ENCODE data around the gene THSD8. TPM values are rescaled to one million over a fixed set of nuclear protein-coding genes. Genes with fewer than 3 reads are reported as not detected.

Gene THSD8
- 13.0 and 24.6 TPM in 2 replicates for total RNA-seq

DNA sequence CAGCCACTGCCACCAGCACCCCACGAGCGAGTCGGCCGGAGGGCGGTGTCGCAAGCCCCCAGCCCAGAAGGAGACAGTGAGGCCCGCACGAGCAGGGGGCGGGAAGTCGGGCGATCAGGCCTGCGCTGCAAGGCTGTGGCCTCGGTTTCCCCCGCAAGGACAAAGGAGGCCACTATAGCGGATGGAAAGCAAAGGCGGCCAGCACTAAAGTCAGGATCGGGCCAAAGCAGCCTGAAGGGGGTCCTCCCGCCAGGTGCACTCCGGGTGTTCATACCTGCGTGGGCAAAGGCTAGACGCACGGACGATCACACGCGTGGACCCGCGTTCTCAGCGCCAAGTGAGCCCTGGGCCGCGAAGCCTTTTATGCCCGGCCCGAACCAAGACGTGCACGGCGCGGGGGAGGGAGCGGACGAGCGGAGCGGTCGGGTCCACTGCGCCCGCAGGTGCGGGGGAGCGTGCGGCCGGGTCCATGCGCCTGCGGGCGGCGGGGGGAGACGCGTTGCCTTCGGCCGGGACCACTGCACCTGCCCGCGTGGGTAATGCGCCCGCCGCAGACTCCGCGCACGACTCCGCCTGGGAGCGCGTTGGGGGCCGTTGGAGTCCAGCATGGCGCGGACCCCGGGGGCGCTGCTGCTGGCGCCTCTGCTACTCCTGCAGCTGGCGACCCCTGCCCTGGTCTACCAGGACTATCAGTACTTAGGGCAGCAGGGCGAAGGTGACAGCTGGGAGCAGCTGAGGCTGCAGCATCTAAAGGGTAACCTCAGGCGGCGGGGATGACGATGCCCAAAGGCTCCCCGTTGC, at the start of gene THSD8, which contains the start of gene PRDX2:
TSS of gene THSD8 (plus strand) at position 604 of the 801 bp plus-strand sequence. CDS start at position 607, 3 bp downstream.
TSS of gene PRDX2 (minus strand) at position 335 of the 801 bp plus-strand sequence. CDS start 539 bp downstream, outside the sequence.
- intact Hi-C loops (cut with micrococcal nuclease): loop anchor here (1.0 to 2.0 kb wide), 2 partner anchors 41 to 79 kb away; partner anchors contain the start of gene TNPO2

DNA sequence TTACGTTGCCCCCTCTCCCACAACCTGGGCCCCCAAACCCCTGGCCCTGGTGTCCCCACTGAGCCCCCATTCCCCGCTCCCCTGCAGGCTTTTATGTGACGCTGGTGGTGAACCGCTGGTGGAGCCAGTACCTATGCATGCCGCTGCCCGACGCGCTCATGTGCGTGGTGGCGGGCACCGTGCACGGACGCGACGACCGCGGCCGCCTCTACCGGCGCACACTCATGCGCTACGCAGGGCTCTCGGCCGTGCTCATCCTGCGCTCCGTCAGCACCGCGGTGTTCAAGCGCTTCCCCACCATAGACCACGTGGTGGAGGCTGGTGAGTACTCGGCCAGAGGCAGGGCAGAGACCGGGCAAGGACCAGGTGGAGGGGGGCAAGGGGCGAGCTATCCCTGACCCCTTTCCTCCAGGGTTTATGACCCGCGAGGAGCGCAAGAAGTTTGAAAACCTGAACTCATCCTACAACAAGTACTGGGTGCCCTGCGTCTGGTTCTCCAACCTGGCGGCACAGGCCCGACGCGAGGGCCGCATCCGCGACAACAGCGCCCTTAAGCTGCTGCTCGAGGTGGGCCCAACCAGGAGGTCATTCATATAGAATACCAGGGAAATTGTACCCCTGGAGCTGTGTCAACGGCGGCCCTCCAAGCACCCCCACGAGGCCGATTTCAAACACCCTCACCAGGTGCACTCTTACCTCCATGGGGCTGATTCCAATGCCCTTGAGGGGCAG, 47.2 kb upstream of the THSD8 start:
- intact Hi-C loops (cut with micrococcal nuclease): no loop called here

DNA sequence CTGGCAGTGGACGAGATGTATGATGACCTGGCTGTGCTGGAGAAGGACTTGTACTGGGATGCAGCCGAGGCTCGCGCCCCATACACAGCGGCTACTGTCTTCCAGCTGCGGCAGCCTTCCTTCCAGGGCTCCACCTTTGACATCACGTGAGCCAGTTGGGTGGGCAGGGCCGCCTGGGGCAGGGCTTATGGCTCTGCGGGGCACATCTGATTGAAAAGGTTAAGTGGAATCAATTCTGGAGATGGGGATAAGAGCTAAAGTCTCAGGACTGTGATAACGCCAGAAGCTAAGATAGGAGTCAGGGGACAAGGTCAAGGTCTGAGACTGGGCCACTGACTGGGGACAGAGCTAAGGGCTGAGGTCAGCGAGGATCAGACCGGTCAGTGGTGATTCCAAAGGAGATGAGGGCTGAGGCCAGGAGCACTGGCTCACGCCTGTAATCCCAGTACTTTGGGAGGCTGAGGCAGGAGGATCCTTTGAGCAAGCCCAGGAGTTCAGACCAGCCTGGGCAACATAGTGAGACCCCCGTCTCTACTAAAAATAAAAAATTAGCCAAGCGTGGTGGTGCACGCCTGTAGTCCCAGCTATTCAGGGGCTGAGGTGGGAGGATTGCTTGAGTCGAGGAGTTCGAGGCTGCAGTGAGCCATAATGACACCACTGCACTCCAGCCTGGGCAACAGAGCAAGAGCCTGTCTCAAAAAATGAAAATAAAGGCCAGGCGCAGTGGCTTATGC, 45.6 kb upstream of the THSD8 start:
- intact Hi-C loops (cut with micrococcal nuclease): no loop called here

DNA sequence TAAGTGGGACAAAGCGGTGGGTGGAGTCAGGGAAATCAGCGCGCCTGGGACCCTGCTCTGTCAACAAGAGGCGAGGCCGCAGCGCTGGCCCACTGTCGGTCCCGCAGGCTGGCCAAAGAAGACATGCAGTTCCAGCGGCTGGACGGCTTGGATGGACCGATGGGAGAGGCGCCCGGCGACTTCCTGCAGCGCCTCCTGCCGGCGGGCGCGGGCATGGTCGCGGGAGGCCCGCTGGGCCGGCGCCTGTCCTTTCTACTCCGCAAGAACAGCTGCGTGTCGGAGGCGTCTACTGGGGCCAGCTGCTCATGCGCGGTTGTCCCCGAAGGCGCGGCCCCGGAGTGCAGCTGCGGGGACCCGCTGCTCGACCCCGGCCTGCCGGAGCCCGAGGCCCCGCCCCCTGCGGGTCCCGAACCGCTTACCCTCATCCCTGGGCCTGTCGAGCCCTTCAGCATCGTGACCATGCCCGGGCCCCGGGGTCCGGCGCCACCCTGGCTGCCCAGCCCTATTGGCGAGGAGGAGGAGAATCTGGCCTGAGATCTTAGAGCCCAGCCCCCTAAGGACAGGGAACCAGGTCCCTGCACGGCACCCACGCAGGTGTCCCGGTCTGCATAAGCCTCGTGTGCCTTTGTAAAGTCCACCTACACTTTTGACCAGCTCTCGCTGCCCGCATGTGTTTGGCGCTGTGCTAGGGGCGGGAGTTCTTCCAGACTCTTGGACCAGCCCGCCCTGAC, 44.2 kb upstream of the THSD8 start:
- intact Hi-C loops (cut with micrococcal nuclease): loop anchor here (1.0 kb wide), 3 partner anchors 24 to 193 kb away; no protein-coding TSS in a partner anchor

DNA sequence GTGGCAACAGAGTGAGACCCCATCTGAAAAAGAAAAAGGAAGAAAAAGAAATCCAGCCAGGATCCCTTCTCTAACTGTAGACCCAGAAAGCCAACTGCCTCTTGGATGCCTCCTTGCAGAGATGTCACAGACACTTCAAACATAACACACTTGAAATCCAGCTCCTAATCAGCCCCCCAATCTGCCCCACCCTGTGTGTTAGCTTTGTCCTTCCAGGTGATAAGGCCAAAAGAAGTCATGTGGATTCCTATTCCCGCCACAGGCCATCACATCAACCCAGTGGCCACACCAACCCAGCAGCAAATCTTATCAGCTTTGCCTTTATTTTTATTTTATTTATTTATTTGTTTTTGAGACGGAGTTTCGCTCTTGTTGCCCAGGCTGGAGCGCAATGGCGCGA, 42.2 kb upstream of the THSD8 start:
- intact Hi-C loops (cut with micrococcal nuclease): loop anchor here (1.0 to 2.0 kb wide), 5 partner anchors 15 to 88 kb away; partner anchors contain the start of genes GET3, HOOK2 and PRDX2

DNA sequence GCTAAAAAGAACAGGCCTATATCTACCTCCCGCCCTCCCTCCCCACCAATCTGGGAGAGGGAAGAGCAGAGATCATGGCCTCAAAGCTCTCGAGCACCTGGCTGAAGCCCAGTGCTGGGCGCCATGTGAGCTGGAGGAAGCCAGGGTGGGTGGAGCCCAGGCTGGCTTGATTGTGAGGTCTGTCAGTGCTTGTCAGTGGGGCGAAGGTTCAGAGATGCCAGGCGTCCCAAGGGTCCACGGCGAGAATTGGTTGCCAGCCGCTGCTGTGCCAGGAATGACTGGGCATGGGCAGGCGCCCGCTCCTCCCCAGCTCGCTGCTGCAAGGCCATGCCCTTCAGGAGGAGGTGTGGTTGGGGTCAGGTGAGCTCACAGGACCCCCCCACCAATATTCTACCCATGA, 38.8 kb upstream of the THSD8 start:
- intact Hi-C loops (cut with micrococcal nuclease): no loop called here

DNA sequence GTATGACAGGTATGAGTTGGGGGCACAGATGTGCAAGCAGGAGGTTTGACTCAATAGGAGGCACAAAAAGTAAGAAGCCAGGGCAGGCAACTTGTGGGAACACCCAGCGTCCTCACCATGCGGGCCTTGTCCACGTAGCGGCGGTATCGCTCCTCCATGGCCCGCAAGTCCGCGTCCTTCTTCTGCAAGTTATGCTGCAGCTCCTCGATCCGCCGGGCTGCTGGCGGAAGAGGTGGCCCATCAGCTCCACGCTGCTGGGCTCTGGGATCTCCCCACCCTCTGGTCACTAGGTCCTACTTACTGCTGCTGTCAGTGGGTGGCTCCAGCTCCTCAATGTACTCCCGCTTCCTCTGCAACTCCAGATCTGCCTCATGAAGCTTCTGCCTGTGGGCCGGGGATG, 37.2 kb upstream of the THSD8 start:
- intact Hi-C loops (cut with micrococcal nuclease): no loop called here

DNA sequence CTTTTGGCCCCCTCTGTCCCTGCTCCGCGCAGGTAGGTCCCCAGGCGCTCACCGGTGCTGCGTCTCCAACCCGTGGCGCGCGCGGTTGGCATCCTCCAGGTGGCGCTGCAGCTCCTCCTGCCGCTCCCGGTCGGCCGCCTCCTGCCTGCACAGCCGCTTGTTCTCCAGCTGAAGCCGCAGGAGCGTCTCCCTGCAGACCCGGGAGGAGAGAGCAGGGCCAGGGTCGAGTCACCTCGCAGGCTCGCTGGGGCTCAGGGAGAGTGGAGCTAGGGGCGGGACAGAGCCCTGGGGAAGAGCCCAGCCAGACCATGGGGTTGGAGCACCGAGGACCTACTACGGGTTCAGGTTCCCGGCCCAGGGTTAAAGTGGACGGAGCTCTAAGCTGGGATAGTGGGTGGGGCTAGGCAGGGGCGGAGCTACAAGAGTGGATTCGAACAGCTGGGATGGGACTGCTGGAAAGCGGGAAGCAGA, 35.8 kb upstream of the THSD8 start:
- intact Hi-C loops (cut with micrococcal nuclease): loop anchor here (1.0 kb wide), 2 partner anchors 30 to 81 kb away; no protein-coding TSS in a partner anchor

DNA sequence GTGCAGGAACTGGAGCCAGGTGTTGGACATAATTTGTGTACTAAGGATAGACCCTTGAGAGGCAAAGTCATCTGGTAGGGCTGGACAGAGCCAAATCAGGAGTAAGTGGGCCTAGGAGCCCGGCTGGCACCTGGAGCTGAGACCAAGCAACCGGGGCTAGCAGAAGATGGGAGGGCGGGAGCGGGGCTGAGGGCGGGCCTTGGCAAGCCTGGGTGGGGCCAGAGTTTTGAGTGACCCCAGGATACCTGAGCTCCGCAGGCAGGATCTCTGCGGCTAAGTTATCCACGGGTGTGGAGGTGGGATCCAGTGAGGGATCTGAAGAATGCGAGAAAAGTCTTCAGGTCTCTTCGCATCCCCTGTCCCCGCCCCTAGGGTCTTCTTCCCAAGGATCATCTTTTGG, 34.7 kb upstream of the THSD8 start:
- intact Hi-C loops (cut with micrococcal nuclease): no loop called here

DNA sequence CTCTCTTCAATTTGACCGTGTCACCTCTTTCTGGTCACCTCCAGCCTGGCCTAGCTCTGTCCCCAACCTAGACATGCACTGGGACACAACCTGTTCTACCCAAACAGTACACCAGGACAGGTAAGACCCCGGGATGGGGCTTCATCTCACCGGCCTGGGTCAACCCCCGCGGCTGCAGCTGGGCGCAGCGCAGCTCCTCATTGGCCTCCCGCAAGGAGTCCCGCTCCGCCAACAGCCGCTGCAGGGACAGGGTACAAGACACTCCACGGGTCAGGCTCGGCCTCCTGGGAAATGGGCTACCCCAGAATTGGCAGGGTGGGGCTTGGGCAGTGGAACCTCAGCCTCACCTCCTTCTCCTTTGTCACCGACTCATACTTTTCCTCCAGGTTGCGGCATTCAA, 34.2 kb upstream of the THSD8 start:
- intact Hi-C loops (cut with micrococcal nuclease): no loop called here

DNA sequence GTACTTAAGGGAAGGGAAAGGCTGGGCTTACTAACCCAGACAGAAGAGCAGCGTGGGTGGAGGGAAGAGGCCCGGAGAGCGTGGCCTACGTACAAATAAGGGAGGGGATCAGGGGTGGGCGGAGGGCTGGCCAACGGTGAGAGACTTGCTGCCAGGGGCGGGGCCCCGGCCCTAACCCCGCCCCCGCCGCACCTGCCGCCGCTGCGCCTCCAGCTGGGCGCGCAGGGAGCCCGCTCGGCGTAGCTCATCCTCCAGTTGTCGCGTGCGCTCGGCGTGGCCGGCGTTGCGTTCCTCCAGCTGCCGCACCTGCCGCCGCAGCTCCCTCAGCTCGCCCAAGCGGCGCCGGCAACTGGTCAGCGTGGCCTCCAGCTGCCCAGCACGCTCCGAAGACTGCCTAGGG, 32.2 kb upstream of the THSD8 start:
- intact Hi-C loops (cut with micrococcal nuclease): no loop called here

DNA sequence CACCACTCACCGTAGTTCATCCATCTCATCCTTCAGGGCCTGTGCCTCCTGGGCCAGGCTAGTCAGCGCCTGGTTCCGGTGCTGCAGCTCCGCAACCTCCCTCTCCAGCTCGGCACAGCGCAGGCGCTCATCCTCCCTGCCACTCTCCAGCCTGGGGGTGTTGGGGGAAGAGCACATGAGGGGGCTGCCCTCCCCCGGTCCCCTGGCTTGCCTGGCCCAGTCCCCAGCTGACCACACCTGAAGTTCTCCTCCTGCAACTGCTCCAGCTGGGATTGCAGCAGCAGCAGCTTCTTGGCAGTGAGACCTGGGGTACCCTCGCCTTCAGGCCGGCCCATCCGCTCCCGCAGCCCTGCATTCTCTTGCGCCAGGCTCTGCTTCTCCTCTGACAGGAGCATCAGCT, 30.9 kb upstream of the THSD8 start:
- intact Hi-C loops (cut with micrococcal nuclease): no loop called here

DNA sequence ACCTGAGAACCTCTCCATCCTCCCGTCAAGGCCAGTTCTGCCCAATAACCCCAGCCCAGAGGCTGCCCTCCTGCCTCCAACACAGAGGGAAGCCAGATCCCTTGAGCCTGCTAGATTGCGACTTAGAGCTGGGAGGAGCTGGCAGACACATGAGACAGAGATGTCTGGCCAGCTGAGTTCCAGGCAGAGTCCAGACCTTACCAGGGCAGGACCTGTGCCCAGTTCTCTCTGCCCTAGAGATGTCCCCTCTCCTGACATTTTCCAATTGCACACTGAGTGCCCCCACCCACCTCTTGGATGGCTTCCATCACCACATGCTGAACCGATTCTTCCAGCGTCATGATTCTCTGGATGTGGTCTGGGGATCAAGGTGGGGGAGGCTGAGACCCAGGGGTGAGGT, 29.5 kb upstream of the THSD8 start:
- intact Hi-C loops (cut with micrococcal nuclease): no loop called here

DNA sequence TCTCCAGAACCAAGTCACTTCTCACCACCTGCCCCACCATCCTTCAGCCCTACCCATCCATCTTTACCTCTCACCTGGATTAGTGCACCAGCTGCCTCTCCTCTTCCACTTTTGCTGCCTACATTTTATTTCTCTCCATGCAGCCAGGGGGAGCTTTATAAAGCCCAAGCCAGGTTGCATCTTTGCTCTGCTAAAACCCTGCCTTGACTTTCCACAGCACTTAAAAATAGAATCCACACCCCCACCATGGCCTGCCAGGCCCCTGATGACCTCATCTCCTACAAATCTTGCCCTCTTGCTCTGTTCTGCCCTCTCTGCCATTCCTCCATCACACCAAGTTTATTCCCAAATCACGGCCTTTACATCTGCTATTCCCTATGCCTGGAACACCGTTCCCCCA, 28.3 kb upstream of the THSD8 start:
- intact Hi-C loops (cut with micrococcal nuclease): no loop called here

DNA sequence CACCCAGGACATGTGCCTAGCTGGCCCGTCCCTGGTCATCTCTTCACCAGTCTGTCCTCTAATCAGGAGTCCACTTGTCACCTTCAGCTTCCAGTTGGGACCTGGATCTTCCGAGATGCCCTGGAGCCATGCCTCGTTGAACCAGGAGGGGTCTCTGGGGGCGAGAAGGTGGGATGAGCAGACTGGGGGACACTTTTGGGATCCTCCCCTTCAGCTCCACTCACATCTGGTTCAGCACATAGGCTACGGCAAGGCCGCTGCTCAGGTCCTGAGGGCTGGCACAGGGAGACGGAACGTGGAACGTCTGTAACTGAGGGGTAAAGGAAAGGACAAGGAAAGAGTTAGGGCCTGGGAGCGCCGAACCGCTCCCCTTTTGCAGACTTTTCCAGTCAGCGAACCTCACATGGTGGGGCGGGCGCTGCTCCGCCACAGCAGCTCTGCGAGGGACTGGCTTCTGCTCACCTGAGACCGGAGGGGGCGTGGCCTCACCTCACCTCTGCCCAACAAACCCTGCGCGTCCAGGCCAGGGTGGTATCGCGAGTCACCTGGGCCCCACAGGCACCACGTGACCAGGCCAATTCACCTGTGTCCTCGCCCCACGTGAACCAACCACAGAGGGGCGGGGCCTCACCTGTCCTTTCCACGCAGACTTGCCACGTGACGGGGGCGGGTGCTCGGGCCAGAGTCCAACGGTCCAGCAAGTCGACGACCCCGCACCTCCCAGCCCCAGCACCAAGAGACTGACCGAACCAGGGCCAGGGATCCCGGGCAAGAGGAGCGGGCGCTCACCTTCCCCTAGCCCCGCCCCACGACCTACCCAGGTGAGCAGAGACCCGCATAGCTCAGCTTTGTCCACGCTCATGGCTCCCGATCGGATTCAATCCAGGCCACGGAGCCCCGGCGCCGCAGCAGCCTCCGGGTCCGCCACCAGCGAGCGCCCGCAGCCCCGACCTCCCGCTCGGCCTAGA, 27.0 kb upstream of the THSD8 start, which contains the start of gene HOOK2:
TSS of gene HOOK2 (minus strand) at position 965 of the 968 bp plus-strand sequence. CDS start at position 862, 103 bp downstream.
- intact Hi-C loops (cut with micrococcal nuclease): loop anchor here (1.0 to 2.0 kb wide), 5 partner anchors 14 to 116 kb away; partner anchors contain the start of genes GCDH, GET3 and RNASEH2A

DNA sequence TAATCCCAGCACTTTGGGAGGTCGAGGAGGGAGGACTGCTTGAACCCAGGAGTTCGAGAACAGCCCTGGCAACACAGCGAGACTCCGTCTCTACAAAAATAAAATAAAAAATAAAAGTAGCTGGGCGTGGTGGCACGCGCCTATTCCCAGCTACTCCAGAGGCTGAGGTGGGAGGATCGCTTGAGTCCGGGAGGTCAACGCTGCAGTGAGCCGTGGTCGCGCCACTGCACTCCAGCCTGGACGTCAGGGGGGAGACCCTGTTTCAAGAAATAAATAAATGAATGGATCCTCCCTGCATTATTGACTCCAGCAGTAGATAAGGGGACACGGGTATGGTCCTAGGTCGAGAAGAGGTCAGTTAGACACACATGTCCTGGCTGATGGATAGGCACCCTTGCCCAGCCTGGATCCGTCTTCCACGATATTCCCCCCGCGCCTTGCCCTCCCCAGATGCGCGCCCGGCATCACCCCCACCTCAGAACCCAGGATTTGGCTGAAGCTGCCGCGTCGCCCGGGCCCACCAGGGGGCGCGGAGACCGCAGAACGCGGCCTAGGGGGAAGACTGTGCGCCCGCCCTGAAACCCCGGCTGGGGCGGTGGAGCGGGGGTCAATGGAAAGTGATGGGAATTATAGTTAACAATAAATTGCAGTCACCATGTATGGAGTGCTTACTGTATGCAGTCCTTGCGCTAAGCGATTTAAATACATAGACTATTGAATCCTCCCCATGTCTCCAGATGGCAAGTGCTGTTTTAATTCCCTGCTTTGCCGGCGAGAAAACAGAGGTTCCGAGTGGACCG, 24.5 kb upstream of the THSD8 start:
- intact Hi-C loops (cut with micrococcal nuclease): loop anchor here (1.0 kb wide), 2 partner anchors 12 to 19 kb away; no protein-coding TSS in a partner anchor

DNA sequence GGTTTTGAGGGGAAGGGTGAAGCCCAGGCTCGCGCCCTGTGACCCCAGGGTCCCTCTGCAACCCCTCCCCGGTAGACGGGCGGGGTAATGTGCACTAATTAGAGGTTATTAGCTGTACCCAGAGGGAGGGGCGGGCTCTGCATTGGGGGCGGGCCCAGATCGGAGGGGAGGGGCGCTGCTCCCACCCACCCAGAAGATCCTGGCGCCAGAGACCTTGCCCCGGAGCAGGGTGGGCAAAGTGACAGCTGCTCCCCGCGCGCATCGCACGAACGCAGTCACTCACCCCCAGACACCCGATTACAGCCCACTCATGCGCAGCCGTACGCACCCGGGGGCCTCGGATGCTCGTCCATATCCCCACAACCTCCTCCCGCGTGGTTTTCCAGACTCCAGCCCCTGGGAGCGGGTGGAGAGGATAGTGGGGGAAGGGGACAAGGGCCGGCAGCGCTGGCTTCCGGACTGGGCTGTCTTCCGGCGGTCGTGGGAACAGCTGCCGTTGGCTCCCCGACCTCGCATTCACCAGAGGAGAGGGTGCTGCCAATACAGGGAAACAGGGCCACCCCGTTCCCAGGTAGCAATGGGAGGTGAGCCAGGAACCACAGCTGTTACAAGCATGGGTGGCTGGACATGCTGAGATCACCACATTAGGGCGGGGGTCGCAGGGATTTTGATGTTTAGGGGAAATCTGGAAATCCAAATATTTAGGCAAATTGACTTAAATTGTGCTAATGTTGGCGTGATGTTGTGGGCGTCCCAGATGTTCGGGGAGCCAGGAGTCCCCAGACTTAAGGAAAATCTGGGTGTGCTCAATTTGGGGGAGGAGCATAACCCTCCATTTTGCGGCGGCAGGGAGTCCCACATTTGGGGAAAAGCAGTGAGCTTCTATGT, 23.6 kb upstream of the THSD8 start:
- intact Hi-C loops (cut with micrococcal nuclease): loop anchor here (1.0 kb wide), 1 partner anchor 11 kb away; no protein-coding TSS in a partner anchor

All from T-helper 1 cell treated with Interleukin-12 subunit alpha and Interleukin-12 subunit beta and Interleukin-4 antibody, amounts not matched to agents 30 ng/mL and 1 ng/mL, for 36 hours (primary cell).